Activated CD8-positive, alpha-beta memory T cell treated with anti-CD3 and anti-CD28 coated beads, Interleukin-2, amount 10 ng/mL, durations not matched to agents 7 days and 5 days (primary cell): ENCODE data around the gene ASTN2. TPM values are rescaled to one million over a fixed set of nuclear protein-coding genes. Genes with fewer than 3 reads are reported as not detected.
"Not testable (repeated sequence)": the region's sequence is repeated elsewhere in the genome, so short reads cannot be mapped to it uniquely, and the experiment has no call there.

Experiments used
- ATAC-seq: fragments of 150-1000 bp; cut with Tn5 transposase; one replicate; pipeline ENCODE4 v1.10.0; 2021; ENCODE audit warnings: moderate library complexity
- CTCF ChIA-PET: fragments of 350-600 bp; sonication (Branson Sonifier 250); formaldehyde crosslinking; loops from one replicate; lab custom pipeline; 2021; ENCODE audit warnings: antibody characterized with exemption; lab: Charles Lee
- DNase-seq: peaks from one replicate; pipeline ENCODE4 v3.0.0-alpha.2; 2020
- H3K27ac Mint-ChIP-seq: one replicate; pipeline ENCODE4 v1.8.0; 2021; ENCODE audit warnings: mild to moderate bottlenecking, mixed read lengths
- H3K27me3 Mint-ChIP-seq: one replicate; pipeline ENCODE4 v1.8.0; 2021; ENCODE audit warnings: mixed read lengths
- H3K36me3 Mint-ChIP-seq: one replicate; pipeline ENCODE4 v1.8.0; 2021; ENCODE audit warnings: mild to moderate bottlenecking, mixed read lengths
- H3K4me1 Mint-ChIP-seq: one replicate; pipeline ENCODE4 v1.8.0; 2021; ENCODE audit warnings: mixed read lengths
- H3K4me3 Mint-ChIP-seq: one replicate; pipeline ENCODE4 v1.8.0; 2021; ENCODE audit warnings: mild to moderate bottlenecking, moderate library complexity, mixed read lengths
- H3K9me3 Mint-ChIP-seq: one replicate; pipeline ENCODE4 v1.8.0; 2022; ENCODE audit warnings: low read depth, mixed read lengths
- total RNA-seq, 2 experiments: library from RNA; stranded (reverse); gene quantifications; one replicate each; pipeline ENCODE4 v1.2.3, GENCODE V29; 2021

Gene ASTN2
- total RNA-seq, 2 experiments from 2014 or later, result 4.0 to 5.4 TPM

DNA sequence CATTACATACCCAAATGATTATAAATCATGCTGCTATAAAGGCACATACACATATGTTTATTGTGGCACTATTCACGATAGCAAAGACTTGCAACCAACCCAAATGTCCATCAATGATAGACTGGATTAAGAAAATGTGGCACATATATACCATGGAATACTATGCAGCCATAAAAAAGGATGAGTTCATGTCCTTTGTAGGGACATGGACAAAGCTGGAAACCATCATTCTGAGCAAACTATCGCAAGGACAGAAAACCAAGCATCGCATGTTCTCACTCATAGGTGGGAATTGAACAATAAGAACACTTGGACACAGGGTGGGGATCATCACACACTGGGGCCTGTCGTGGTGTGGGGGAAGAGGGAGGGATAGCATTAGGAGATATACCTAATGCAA, 960.3 kb downstream of the ASTN2 start:
- H3K9me3 Mint-ChIP-seq, H3K36me3 Mint-ChIP-seq, DNase-seq, H3K27ac Mint-ChIP-seq, ATAC-seq, CTCF ChIA-PET, H3K27me3 Mint-ChIP-seq, H3K4me3 Mint-ChIP-seq, H3K4me1 Mint-ChIP-seq: not testable (repeated sequence)

- H3K9me3 Mint-ChIP-seq, result peaks cover 3% of the 10 kb centered on the region
- H3K4me1 Mint-ChIP-seq, result no peaks in the 10 kb centered on the region
- H3K27me3 Mint-ChIP-seq, result no peaks in the 10 kb centered on the region
- CTCF ChIA-PET, result no interaction called here
- no peak overlapping the region for H3K4me3 Mint-ChIP-seq
- H3K27ac Mint-ChIP-seq, result no peak overlapping the region
- no peak for ATAC-seq
- no peaks in the 10 kb centered on the region for H3K36me3 Mint-ChIP-seq
- no peak for DNase-seq
These were observed 961.1 kb downstream of the ASTN2 start for GRCh38 chr9:116453785-116454184.

DNA sequence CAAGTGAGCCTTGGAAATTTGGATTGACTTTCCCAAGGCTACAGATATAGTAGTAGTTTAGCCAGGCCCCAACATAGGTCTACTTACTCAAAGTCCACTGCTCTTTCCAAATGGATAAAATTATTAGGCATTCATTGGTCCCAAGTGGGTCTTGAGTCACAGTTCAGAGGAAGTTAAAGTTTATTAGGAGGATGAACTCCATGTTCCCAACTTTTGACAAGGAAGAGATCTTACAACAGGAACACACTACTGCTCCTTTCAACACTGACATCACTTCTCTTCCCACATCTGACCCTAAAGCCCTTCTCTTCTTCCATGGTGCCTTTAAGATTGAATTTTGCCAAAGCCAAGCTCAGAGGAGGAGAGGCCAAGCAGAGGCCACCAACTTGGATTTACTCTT, 962.2 kb downstream of the ASTN2 start:
- peaks cover 3% of the 10 kb centered on the region for H3K9me3 Mint-ChIP-seq
- no peaks in the 10 kb centered on the region for H3K4me1 Mint-ChIP-seq
- ATAC-seq (no peak), DNase-seq (no peak)
- H3K36me3 Mint-ChIP-seq, result no peaks in the 10 kb centered on the region
- no peak overlapping the region for H3K4me3 Mint-ChIP-seq
- CTCF ChIA-PET, result no interaction called here
- H3K27ac Mint-ChIP-seq, result no peak overlapping the region
- H3K27me3 Mint-ChIP-seq, result no peaks in the 10 kb centered on the region

- H3K27ac Mint-ChIP-seq, result no peak overlapping the region
- H3K4me3 Mint-ChIP-seq, result no peak overlapping the region
- CTCF ChIA-PET, result no interaction called here
- no peaks in the 10 kb centered on the region for H3K27me3 Mint-ChIP-seq
- ATAC-seq, result no peak
- no peaks in the 10 kb centered on the region for H3K4me1 Mint-ChIP-seq
- DNase-seq, result no peak
- no peaks in the 10 kb centered on the region for H3K36me3 Mint-ChIP-seq
- peaks cover 3% of the 10 kb centered on the region for H3K9me3 Mint-ChIP-seq
These were observed 962.6 kb downstream of the ASTN2 start for GRCh38 chr9:116452227-116452626.

DNA sequence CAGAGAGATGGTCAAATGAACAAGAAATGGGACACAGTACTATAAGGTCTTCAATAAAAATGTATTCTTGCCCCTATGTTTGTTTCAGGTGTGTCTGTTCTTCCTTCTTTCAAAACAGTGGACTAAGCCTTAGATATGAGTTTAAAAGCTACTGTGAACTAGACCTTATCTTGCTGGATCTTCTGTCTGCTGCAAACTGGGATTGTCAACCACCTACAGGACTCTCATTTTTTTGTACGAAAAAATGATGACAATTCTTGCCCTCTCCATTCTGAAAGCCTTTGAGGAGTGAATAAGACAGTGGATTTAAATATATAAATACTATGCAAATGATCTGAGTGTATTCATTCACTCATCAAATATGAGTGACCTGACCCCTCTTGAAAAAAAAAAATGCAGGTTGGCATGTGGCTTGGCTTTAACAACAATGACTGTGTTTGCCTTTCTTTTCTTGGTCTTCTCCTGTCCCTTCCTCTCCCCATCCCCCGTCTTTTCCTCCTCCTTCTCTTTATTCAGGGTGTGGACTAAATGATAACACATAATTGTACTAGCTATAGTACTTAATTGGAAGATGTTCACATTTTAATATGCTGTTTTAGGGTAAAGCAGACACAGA, 963.2 kb downstream of the ASTN2 start:
- CTCF ChIA-PET, result no interaction called here
- H3K36me3 Mint-ChIP-seq, result no peaks in the 10 kb centered on the region

DNA sequence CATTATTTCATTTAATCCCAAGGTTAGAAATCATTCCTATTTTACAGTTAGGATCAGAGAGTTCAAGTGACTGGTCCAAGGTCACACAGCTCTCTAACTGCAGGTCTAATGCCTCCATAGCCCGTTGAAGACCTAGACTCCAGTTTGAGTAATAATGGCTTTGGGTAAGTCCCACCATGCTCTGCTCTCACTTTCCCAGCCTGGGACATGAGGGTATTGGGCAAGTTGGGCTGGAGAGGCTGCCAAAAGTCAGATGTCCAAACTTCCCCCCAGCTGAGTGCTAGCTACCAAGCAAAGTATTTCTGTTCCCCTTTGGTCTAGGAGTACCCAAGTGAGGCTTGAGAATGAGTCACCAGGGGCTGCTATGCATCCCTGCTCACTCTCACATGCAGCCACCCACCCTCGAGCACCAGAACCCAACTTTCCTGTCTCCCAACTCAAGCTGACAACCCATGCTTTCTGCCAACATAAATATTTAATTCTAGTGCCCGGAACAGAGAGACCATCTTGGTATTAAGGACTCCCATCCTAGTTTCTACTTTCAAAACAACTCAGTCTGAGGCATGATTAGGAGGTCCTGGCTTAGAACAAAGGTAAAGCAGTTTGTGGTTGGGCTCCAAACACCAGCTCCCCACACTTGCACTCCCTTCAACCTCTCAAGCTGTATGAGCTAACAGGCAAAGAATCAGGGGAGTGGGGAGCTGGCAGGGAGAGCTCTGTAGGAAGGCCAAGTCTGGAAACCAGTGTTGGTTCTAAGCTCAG, 964.3 kb downstream of the ASTN2 start:
- no peaks in the 10 kb centered on the region for H3K4me1 Mint-ChIP-seq
- H3K36me3 Mint-ChIP-seq, result no peaks in the 10 kb centered on the region
- H3K27ac Mint-ChIP-seq, result no peak overlapping the region
- no peaks in the 10 kb centered on the region for H3K27me3 Mint-ChIP-seq
- DNase-seq, result no peak
- CTCF ChIA-PET, result no interaction called here
- H3K4me3 Mint-ChIP-seq, result no peak overlapping the region
- H3K9me3 Mint-ChIP-seq, result no peaks in the 10 kb centered on the region
- ATAC-seq, result no peak

More for the DNA sequence above, 963.2 kb downstream of the ASTN2 start:
- H3K9me3 Mint-ChIP-seq, result peaks cover 3% of the 10 kb centered on the region
- DNase-seq (no peak), ATAC-seq (no peak)
- H3K27me3 Mint-ChIP-seq, result no peaks in the 10 kb centered on the region
- no peak overlapping the region for H3K27ac Mint-ChIP-seq
- H3K4me3 Mint-ChIP-seq, result no peak overlapping the region
- no peaks in the 10 kb centered on the region for H3K4me1 Mint-ChIP-seq

GRCh38 chr9:116449949-116450348, 964.9 kb downstream of the ASTN2 start:
- CTCF ChIA-PET, result no interaction called here
- ATAC-seq, result no peak
- no peaks in the 10 kb centered on the region for H3K27me3 Mint-ChIP-seq
- no peak overlapping the region for H3K27ac Mint-ChIP-seq
- DNase-seq, result no peak
- H3K9me3 Mint-ChIP-seq, result no peaks in the 10 kb centered on the region
- H3K4me1 Mint-ChIP-seq, result no peaks in the 10 kb centered on the region
- H3K36me3 Mint-ChIP-seq, result no peaks in the 10 kb centered on the region
- H3K4me3 Mint-ChIP-seq, result no peak overlapping the region

- H3K9me3 Mint-ChIP-seq, result no peaks in the 10 kb centered on the region
- CTCF ChIA-PET, result no interaction called here
- H3K27ac Mint-ChIP-seq, result no peak overlapping the region
- ATAC-seq (no peak), DNase-seq (no peak)
- no peaks in the 10 kb centered on the region for H3K4me1 Mint-ChIP-seq
- no peaks in the 10 kb centered on the region for H3K36me3 Mint-ChIP-seq
- no peak overlapping the region for H3K4me3 Mint-ChIP-seq
- H3K27me3 Mint-ChIP-seq, result no peaks in the 10 kb centered on the region
These were observed 966.4 kb downstream of the ASTN2 start for GRCh38 chr9:116448431-116448830.

GRCh38 chr9:116447934-116448333, 966.9 kb downstream of the ASTN2 start:
- Mint-ChIP-seq H3K27ac (no peak overlapping the region), H3K27me3 (no peaks in the 10 kb centered on the region), H3K36me3 (no peaks in the 10 kb centered on the region), H3K9me3 (no peaks in the 10 kb centered on the region), H3K4me1 (no peaks in the 10 kb centered on the region), H3K4me3 (no peak overlapping the region)
- no peak for DNase-seq
- CTCF ChIA-PET, result no interaction called here
- no peak for ATAC-seq

- DNase-seq (no peak), ATAC-seq (no peak)
- Mint-ChIP-seq H3K27ac (no peak overlapping the region), H3K27me3 (no peaks in the 10 kb centered on the region), H3K9me3 (no peaks in the 10 kb centered on the region), H3K4me1 (no peaks in the 10 kb centered on the region), H3K36me3 (peaks cover 9% of the 10 kb centered on the region), H3K4me3 (no peak overlapping the region)
- CTCF ChIA-PET, result no interaction called here
These were observed 972.3 kb downstream of the ASTN2 start for GRCh38 chr9:116442528-116442927.

DNA sequence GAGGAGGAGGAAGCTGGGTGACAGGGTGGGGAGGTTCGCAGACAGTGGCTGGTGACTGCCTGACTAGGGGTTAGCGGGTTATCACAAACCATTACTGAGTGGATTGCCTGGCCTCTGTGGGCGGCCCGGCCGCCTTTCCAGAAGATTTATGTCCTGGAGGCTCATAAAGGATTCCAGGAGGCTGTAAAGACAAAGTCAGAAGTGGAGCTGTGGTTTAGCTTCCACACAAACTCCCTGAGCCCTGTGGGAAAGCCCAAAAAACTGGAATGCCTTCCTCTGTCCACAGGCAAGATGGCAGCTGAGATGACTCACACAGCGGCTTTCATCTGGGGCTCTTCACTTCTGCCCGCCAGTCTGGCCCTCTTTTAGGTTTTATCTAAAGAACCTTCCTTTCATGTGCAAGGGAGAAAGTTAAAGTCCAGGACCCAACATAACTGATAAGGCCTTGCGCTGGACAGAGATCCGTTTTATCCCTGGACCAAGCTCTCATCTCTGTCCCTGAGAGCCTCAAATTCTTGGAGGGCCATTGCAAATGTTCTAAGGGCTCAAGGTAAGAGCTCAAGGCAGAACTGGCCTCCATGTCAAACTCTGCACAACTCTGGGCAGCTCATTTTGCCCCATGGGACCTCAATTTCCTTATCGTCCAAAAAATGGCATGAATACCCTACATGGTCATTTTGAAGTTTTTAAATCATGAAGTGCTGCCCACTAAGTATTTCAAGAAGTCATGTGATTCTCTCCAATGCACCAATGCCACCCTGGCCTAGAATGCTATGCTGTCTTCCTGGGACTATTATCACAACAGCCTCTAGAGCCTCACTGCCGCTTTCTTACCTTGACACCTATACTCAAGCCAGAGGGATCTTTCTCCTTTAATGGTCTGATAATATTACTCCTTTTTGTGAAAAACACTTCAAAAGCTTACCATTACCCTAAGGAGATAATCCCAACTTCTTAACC, 977.2 kb downstream of the ASTN2 start:
- H3K4me1 Mint-ChIP-seq, result no peaks in the 10 kb centered on the region
- H3K9me3 Mint-ChIP-seq, result no peaks in the 10 kb centered on the region
- no peak for DNase-seq
- no peak for ATAC-seq
- CTCF ChIA-PET, result no interaction called here
- no peak overlapping the region for H3K4me3 Mint-ChIP-seq
- no peaks in the 10 kb centered on the region for H3K27me3 Mint-ChIP-seq
- peaks cover 10% of the 10 kb centered on the region for H3K36me3 Mint-ChIP-seq
- H3K27ac Mint-ChIP-seq, result no peak overlapping the region

- Mint-ChIP-seq H3K36me3 (peaks cover 10% of the 10 kb centered on the region), H3K4me3 (no peak overlapping the region), H3K27me3 (no peaks in the 10 kb centered on the region), H3K9me3 (peaks cover 2% of the 10 kb centered on the region), H3K27ac (no peak overlapping the region), H3K4me1 (no peaks in the 10 kb centered on the region)
- no peak for ATAC-seq
- CTCF ChIA-PET, result no interaction called here
- no peak for DNase-seq
These were observed 978.7 kb downstream of the ASTN2 start for GRCh38 chr9:116436121-116436520.

GRCh38 chr9:116435706-116436105, 979.2 kb downstream of the ASTN2 start:
- H3K27me3 Mint-ChIP-seq, result no peaks in the 10 kb centered on the region
- peaks cover 9% of the 10 kb centered on the region for H3K36me3 Mint-ChIP-seq
- no peak overlapping the region for H3K27ac Mint-ChIP-seq
- DNase-seq, result no peak
- peaks cover 2% of the 10 kb centered on the region for H3K9me3 Mint-ChIP-seq
- CTCF ChIA-PET, result no interaction called here
- ATAC-seq, result no peak
- H3K4me3 Mint-ChIP-seq, result no peak overlapping the region
- no peaks in the 10 kb centered on the region for H3K4me1 Mint-ChIP-seq
